ENCODE measurements around the gene SLC13A5.

SLC13A5 gene

DNA sequence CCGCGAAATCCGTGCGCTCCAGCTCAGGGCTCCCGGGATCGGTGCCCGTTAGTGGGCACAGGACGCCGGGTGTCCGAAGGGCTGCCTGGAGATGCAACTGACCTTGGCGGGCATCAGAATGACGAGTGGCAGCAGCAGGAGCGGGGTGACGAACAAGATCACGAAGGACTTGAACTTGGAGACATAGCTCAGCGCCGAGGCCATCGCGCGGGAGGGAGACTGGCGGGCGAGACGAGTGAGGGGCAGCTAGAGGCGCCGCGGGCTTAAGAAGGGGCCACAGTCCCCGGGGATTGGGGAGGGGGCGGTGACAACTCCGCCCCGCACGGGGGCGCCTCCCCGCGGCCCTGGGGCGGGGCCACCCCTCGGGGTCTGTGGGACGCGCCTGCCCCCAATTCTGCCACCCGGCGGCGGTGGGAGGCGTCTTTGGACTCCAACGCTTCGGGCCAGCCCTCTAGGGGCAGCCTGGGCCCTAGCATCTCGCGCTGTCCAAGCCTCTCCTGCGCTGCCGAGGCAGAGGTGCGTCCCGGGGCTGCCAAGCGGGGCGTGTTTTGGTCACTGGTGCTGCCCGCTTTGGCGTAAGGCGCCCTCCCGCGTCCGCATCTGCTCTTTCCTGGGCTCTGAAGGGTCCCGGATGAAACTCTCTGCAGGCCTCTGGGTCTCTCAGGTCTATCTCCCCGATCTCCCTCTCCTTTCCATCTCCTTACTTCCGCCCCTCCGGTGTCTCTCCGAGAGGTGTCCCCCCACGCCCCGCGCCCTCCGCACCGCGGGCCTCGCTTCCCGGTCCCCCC is at the start of gene SLC13A5:
Gene SLC13A5 (minus strand): TSS at position 240 of the 788 bp plus-strand sequence. CDS start 36 bp downstream, at position 204.
- no peak for DNase-seq
- no peaks in the 10 kb centered on the region for H3K36me3 ChIP-seq (replicated peaks)
- peak within 1 kb of the TSS; percentile 37 for H3K4me3 ChIP-seq (ENCODE audit: low read depth, low read length)
- no peak within 1 kb of the TSS for H3K27ac ChIP-seq
- peaks cover 22% of the 10 kb centered on the region for H3K27me3 ChIP-seq (replicated peaks)
- TF ChIP-seq, protein P1, sequence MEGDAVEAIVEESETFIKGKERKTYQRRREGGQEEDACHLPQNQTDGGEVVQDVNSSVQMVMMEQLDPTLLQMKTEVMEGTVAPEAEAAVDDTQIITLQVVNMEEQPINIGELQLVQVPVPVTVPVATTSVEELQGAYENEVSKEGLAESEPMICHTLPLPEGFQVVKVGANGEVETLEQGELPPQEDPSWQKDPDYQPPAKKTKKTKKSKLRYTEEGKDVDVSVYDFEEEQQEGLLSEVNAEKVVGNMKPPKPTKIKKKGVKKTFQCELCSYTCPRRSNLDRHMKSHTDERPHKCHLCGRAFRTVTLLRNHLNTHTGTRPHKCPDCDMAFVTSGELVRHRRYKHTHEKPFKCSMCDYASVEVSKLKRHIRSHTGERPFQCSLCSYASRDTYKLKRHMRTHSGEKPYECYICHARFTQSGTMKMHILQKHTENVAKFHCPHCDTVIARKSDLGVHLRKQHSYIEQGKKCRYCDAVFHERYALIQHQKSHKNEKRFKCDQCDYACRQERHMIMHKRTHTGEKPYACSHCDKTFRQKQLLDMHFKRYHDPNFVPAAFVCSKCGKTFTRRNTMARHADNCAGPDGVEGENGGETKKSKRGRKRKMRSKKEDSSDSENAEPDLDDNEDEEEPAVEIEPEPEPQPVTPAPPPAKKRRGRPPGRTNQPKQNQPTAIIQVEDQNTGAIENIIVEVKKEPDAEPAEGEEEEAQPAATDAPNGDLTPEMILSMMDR (IDR thresholded peaks at IDR 0.05; ENCODE audit: low read depth, low read length, missing control alignments) = peak; percentile 61
- in situ Hi-C loops (cut with HindIII; ENCODE audit: low pct_ligation_motif_present, low sequenced_read_pairs) = no loop called here

DNA sequence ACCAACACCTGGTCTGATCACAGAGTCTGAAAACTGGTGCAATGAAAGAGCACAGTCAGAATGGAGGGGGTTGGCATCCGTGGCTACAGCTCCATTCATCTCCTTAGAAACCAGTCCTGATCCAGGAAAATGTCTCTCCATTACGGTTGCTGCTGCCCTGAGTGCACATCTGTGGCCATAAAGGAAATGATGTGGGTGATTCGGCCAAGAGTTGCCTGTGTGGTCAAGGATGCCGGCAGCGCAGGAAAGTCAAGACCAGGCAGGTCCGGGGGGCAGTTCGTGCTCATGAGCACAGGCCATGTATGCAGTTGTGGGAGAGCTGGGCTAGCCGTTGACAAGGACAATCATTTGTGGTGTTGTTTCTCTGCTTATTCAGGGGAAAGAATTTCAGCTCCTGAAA is 48.6 kb upstream of the SLC13A5 start:
- Histone ChIP-seq H3K27me3 (replicated peaks) (no peaks in the 10 kb centered on the region), H3K36me3 (replicated peaks) (no peaks in the 10 kb centered on the region), H3K27ac (no peak overlapping the region), H3K4me3 (ENCODE audit: low read depth, low read length) (no peak overlapping the region)
- TF ChIP-seq, protein P1 (IDR thresholded peaks at IDR 0.05; ENCODE audit: low read depth, low read length, missing control alignments) = no peak
- DNase-seq = no peak
- in situ Hi-C loops (cut with HindIII; ENCODE audit: low pct_ligation_motif_present, low sequenced_read_pairs) = no loop called here

DNA sequence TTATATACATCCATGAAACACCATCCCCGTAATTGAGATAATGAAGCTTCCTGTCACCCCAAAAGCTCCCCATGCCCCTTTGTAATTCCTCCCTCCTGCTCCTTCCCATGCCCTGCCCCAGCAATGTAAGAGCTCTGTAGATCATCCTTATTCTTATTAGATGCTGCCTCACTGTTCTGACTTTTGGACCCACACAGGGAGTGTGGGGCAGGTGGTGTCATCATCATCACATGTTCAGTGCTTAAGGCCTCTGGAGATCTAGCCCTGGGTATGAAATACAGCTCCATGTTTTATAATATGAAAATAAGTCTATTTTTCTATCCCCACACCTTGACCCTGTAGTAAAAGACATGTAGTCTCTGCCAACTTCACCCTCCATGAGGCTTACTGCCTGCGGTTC is 44.6 kb upstream of the SLC13A5 start:
- no peak for DNase-seq
- H3K27me3 ChIP-seq (replicated peaks) = no peaks in the 10 kb centered on the region
- in situ Hi-C loops (cut with HindIII; ENCODE audit: low pct_ligation_motif_present, low sequenced_read_pairs) = no loop called here
- no peak overlapping the region for H3K27ac ChIP-seq
- TF ChIP-seq, protein P1 (IDR thresholded peaks at IDR 0.05; ENCODE audit: low read depth, low read length, missing control alignments) = no peak
- H3K36me3 ChIP-seq (replicated peaks) = no peaks in the 10 kb centered on the region
- H3K4me3 ChIP-seq (ENCODE audit: low read depth, low read length) = no peak overlapping the region

DNA sequence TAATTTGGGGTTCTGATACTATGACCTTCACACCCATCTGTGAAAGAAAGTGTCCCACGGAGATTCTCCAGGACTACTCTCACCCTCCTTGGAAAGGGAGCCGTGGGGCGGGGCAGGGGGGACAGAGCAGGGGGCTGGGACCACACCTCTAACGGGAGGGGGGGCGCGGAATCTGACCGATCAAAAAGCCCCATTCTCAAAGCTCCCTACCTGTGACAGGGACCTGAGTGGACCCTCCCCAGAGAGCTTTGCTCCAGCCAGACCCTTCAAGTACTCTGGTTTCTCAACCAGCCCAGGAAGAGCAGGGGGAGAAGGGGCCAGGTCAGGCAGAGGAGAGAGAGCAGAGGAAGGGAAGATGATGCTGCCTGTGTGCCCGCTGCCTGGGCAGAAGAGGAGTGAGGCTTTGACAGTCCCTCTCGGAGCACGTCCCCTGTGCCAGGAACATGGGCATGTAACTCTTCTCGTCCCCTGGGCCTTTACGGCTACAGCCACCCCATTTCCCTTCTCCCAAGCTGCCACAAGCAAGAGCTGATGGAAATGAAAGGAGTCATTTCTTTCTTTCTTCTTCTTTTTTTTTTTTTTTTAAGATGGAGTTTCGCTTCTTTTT is 43.4 kb upstream of the SLC13A5 start:
- Histone ChIP-seq H3K27me3 (replicated peaks) (no peaks in the 10 kb centered on the region), H3K36me3 (replicated peaks) (no peaks in the 10 kb centered on the region), H3K4me3 (ENCODE audit: low read depth, low read length) (no peak overlapping the region), H3K27ac (no peak overlapping the region)
- no peak for DNase-seq
- in situ Hi-C loops (cut with HindIII; ENCODE audit: low pct_ligation_motif_present, low sequenced_read_pairs) = no loop called here
- TF ChIP-seq, protein P1 (IDR thresholded peaks at IDR 0.05; ENCODE audit: low read depth, low read length, missing control alignments) = no peak

DNA sequence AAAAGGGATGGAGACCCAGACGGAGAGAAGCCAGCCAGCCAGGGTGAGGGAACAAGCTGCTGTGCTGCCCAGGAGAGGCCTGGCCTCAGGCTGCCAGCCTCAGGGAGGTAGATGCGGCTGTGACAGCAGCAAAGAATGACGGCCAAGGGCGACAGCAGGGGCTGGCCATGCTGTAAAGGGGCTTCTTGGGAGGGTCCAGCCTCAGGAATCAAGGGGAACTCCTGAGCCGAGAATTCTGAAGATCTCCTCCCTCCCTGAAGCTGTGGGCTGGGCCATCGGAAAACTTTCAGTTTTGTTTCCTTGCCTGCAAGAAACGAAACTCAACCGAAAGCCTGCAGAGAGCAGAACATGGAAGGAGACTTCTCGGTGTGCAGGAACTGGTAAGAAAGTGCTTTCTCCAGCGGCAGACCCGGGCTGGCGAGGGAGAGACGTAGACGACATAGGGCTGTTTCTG is 42.6 kb upstream of the SLC13A5 start, which contains the start of gene XAF1:
Gene XAF1 (plus strand): TSS at position 316 of the 454 bp plus-strand sequence. CDS start 33 bp downstream, at position 349.
- Histone ChIP-seq H3K27ac (peak within 1 kb of the TSS; percentile 42), H3K27me3 (replicated peaks) (no peaks in the 10 kb centered on the region), H3K4me3 (ENCODE audit: low read depth, low read length) (peak within 1 kb of the TSS; percentile 38), H3K36me3 (replicated peaks) (no peaks in the 10 kb centered on the region)
- DNase-seq = no peak
- in situ Hi-C loops (cut with HindIII; ENCODE audit: low pct_ligation_motif_present, low sequenced_read_pairs) = no loop called here
- TF ChIP-seq, protein P1 (IDR thresholded peaks at IDR 0.05; ENCODE audit: low read depth, low read length, missing control alignments) = no peak
